ENCODE results near the gene IL2RA.

The IL2RA gene

GRCh38 chr10:6022660-6023059 lies 39.5 kb downstream of the IL2RA start:
- no peak overlapping the region for H3K4me3 ChIP-seq (ENCODE audit: low read depth, low read length)

DNA sequence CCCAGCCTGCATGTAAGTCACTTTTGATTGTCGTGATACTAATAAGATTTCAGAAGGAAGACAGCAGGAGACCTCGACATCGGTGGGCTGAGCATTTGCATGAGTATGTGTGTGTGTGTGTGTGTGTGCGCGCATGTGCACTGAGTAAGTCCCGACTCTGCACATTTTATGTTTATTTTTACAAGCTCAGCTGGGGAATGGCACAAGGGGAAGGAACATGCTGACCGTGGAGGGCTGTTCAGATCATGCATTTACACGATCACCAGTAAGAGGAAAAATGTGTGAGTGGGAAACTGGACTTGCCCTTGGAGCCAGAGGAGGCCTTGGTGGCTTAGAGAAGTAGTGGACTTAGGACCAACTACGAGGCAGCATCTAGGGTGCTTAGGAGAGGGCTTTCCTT lies 41.3 kb downstream of the IL2RA start:
- H3K4me3 ChIP-seq (ENCODE audit: low read depth, low read length) = no peak overlapping the region
- TF ChIP-seq, protein P1, sequence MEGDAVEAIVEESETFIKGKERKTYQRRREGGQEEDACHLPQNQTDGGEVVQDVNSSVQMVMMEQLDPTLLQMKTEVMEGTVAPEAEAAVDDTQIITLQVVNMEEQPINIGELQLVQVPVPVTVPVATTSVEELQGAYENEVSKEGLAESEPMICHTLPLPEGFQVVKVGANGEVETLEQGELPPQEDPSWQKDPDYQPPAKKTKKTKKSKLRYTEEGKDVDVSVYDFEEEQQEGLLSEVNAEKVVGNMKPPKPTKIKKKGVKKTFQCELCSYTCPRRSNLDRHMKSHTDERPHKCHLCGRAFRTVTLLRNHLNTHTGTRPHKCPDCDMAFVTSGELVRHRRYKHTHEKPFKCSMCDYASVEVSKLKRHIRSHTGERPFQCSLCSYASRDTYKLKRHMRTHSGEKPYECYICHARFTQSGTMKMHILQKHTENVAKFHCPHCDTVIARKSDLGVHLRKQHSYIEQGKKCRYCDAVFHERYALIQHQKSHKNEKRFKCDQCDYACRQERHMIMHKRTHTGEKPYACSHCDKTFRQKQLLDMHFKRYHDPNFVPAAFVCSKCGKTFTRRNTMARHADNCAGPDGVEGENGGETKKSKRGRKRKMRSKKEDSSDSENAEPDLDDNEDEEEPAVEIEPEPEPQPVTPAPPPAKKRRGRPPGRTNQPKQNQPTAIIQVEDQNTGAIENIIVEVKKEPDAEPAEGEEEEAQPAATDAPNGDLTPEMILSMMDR (IDR thresholded peaks at IDR 0.05; ENCODE audit: borderline replicate concordance, insufficient read depth, low read depth, low read length) = no peak

More at GRCh38 chr10:6022660-6023059, 39.5 kb downstream of the IL2RA start:
- TF ChIP-seq, protein P1 (IDR thresholded peaks at IDR 0.05; ENCODE audit: borderline replicate concordance, insufficient read depth, low read depth, low read length) = no peak

DNA sequence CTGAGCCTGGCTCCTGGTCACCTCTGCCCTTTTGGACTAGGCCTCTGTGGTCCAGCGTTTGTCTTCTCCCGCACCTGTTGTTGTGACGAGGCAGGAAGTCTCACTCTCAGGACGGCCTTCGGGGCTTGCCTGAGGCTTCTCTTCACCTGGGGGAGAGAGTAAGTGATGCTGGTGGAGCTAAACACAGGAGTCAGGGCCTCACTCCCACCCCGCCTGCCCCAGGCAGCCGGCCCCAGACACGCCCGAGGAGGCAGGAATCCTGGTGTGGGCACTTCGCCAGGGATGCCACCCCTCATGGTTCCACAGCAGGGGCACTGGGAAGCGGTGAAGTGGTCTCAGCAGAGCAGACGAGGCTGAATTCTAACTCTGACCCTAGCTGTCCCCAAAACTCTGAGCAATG lies 42.4 kb downstream of the IL2RA start:
- TF ChIP-seq, protein P1 (IDR thresholded peaks at IDR 0.05; ENCODE audit: borderline replicate concordance, insufficient read depth, low read depth, low read length) = no peak
- H3K4me3 ChIP-seq (ENCODE audit: low read depth, low read length) = no peak overlapping the region

- TF ChIP-seq, protein P1 (IDR thresholded peaks at IDR 0.05; ENCODE audit: borderline replicate concordance, insufficient read depth, low read depth, low read length) = no peak
- H3K4me3 ChIP-seq (ENCODE audit: low read depth, low read length) = no peak overlapping the region
Observed at GRCh38 chr10:6019010-6019782, 43.0 kb downstream of the IL2RA start.

DNA sequence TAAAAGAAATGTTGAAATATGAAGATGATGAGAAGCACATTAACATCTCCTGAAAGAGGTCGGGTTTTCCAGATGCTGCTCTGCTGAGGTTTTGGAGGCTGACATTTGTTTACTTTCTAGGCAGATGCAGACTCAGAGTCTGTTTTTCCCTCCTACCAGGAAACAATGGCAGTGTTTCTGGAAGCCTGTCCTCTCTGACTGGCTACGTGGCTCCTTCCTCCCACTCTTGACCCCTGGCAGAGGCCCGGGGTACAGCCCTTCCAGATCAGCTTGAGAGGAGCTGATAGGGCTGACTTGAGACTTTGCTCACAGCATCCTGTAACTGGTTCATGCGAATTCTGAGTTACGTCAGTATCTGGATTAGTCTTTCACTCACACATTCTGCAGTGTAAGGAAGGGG lies 43.7 kb downstream of the IL2RA start:
- TF ChIP-seq, protein P1 (IDR thresholded peaks at IDR 0.05; ENCODE audit: borderline replicate concordance, insufficient read depth, low read depth, low read length) = no peak
- no peak overlapping the region for H3K4me3 ChIP-seq (ENCODE audit: low read depth, low read length)

DNA sequence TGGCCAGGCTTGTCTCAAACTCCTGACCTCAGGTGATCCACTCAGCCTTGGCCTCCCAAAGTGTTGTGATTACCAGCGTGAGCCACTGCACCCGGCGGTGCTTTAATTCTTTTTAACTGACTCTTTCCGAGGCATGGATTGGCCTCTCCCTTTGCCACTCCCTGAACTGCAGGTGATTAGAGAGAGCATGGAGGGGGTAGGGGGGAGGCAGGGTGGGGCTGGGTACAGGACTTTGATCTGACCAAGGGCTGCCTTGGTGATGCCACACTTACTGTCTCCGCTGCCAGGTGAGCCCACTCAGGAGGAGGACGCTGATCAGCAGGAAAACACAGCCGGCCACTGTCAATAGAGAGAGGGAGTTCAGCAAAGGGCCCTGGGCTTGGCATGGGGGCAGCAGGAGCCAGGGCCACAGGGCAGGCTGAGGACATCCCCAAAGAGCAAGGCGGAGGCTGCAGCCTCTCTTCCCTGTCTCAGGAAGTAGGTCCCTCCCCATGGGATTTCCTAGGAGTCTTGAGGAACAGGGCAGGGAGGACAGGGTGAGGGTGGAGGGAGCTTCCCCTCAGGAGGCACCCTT lies 44.3 kb downstream of the IL2RA start:
- TF ChIP-seq, protein P1 (IDR thresholded peaks at IDR 0.05; ENCODE audit: borderline replicate concordance, insufficient read depth, low read depth, low read length) = no peak
- no peak overlapping the region for H3K4me3 ChIP-seq (ENCODE audit: low read depth, low read length)

GRCh38 chr10:6014241-6014761 lies 47.9 kb downstream of the IL2RA start:
- TF ChIP-seq, protein P1 (IDR thresholded peaks at IDR 0.05; ENCODE audit: borderline replicate concordance, insufficient read depth, low read depth, low read length) = peak; percentile 65; the same call in 1 of the 2 replicates
- H3K4me3 ChIP-seq (ENCODE audit: low read depth, low read length) = no peak overlapping the region

All from GM12875 (cell line).